MM.1S (cell line): ENCODE results near the gene LRRC3B.

ENCODE experiments used
- DNase-seq: peaks from one replicate; pipeline ENCODE4 v3.0.0-alpha.2; 2015
- H2AFZ ChIP-seq: fragments of 300-600 bp; sonication (generic); 2 replicates; pipeline ENCODE4 v1.6.0; 2016; ENCODE audit warnings: antibody characterized with exemption, low read length
- H3F3A ChIP-seq: fragments of 300-600 bp; sonication (generic); 2 replicates; pipeline ENCODE4 v1.6.1; 2016; ENCODE audit warnings: mild to moderate bottlenecking, antibody characterized with exemption, low read length, moderate library complexity, mixed read lengths; ENCODE audit not compliant: insufficient read depth
- H3K27ac ChIP-seq: fragments of 300-600 bp; sonication (generic); 2 replicates; pipeline ENCODE4 v1.5.1; 2016; ENCODE audit warnings: mild to moderate bottlenecking, low read length
- H3K27me3 ChIP-seq: fragments of 300-600 bp; sonication (generic); replicated peaks from 2 replicates; pipeline ENCODE4 v1.6.0; 2016; ENCODE audit warnings: low read length; ENCODE audit not compliant: insufficient read depth
- H3K36me3 ChIP-seq: fragments of 300-600 bp; sonication (generic); replicated peaks from 2 replicates; pipeline ENCODE4 v1.6.1; 2016; ENCODE audit warnings: mild to moderate bottlenecking, low read length, mixed read lengths; ENCODE audit not compliant: insufficient read depth
- H3K4me1 ChIP-seq: fragments of 300-600 bp; sonication (generic); 2 replicates; pipeline ENCODE4 v1.6.1; 2016; ENCODE audit warnings: low read length, mixed read lengths
- H3K4me2 ChIP-seq: fragments of 300-600 bp; sonication (generic); 2 replicates; pipeline ENCODE4 v1.6.0; 2016; ENCODE audit warnings: low read depth, low read length
- H3K4me3 ChIP-seq: fragments of 300-600 bp; sonication (generic); 2 replicates; pipeline ENCODE4 v1.5.1; 2016; ENCODE audit warnings: low read length, mixed read lengths
- H3K79me2 ChIP-seq: fragments of 300-600 bp; sonication (generic); 2 replicates; pipeline ENCODE4 v1.6.1; 2016; ENCODE audit warnings: mixed run types, low read length, mixed read lengths
- H3K9ac ChIP-seq: fragments of 300-600 bp; sonication (generic); 2 replicates; pipeline ENCODE4 v1.6.1; 2016; ENCODE audit warnings: low read length, mixed read lengths
- H3K9me2 ChIP-seq: fragments of 300-600 bp; sonication (generic); replicated peaks from 2 replicates; pipeline ENCODE4 v1.6.1; 2016; ENCODE audit warnings: mild to moderate bottlenecking, low read length, mixed read lengths; ENCODE audit not compliant: insufficient read depth
- H3K9me3 ChIP-seq: fragments of 300-600 bp; sonication (generic); replicated peaks from 2 replicates; pipeline ENCODE4 v1.6.1; 2016; ENCODE audit warnings: mild to moderate bottlenecking, low read length, mixed read lengths; ENCODE audit not compliant: insufficient read depth
- H4K20me1 ChIP-seq: fragments of 300-600 bp; sonication (generic); 2 replicates; pipeline ENCODE4 v1.6.1; 2016; ENCODE audit warnings: mild to moderate bottlenecking, low read length, moderate library complexity, mixed read lengths; ENCODE audit not compliant: insufficient read depth
- CTCF ChIP-seq: fragments of 300-600 bp; sonication (generic); IDR thresholded peaks from 2 replicates; pipeline ENCODE4 v1.5.1; 2016; ENCODE audit warnings: antibody characterized with exemption, low read length, mixed read lengths
- EZH2 ChIP-seq: fragments of 300-600 bp; sonication (generic); optimal IDR thresholded peaks from 2 replicates; pipeline ENCODE3; 2017; ENCODE audit warnings: low read depth, mild to moderate bottlenecking, antibody characterized with exemption, low read length, mixed read lengths
- EZH2phosphoT487 ChIP-seq: fragments of 300-600 bp; sonication (generic); IDR thresholded peaks from 2 replicates; pipeline ENCODE4 v1.6.1; 2018; ENCODE audit warnings: antibody characterized with exemption, low read length

The LRRC3B gene

GRCh38 chr3:26628915-26629314, 6.3 kb downstream of the LRRC3B start:
- H4K20me1 ChIP-seq = no peaks in the 10 kb centered on the region
- no peaks in the 10 kb centered on the region for H3K79me2 ChIP-seq
- TF ChIP-seq CTCF = no peak
- no peak for TF ChIP-seq EZH2phosphoT487
- TF ChIP-seq EZH2 = no peak
- H3K4me2 ChIP-seq = no peak overlapping the region
- DNase-seq = no peak
- no peak overlapping the region for H3K27ac ChIP-seq
- H3K9ac ChIP-seq = no peak overlapping the region
- H3K9me3 ChIP-seq = no peaks in the 10 kb centered on the region
- no peaks in the 10 kb centered on the region for H3K9me2 ChIP-seq
- H3F3A ChIP-seq = no peaks in the 10 kb centered on the region
- no peaks in the 10 kb centered on the region for H3K36me3 ChIP-seq
- no peak overlapping the region for H2AFZ ChIP-seq
- no peaks in the 10 kb centered on the region for H3K4me1 ChIP-seq
- no peak overlapping the region for H3K4me3 ChIP-seq
- H3K27me3 ChIP-seq = no peaks in the 10 kb centered on the region

- Histone ChIP-seq H3K4me3 (no peak overlapping the region), H3K27ac (no peak overlapping the region), H4K20me1 (no peaks in the 10 kb centered on the region), H3K9me2 (no peaks in the 10 kb centered on the region), H3F3A (no peaks in the 10 kb centered on the region), H3K79me2 (no peaks in the 10 kb centered on the region), H3K9me3 (no peaks in the 10 kb centered on the region), H2AFZ (no peak overlapping the region), H3K4me1 (no peaks in the 10 kb centered on the region), H3K4me2 (no peak overlapping the region), H3K36me3 (no peaks in the 10 kb centered on the region), H3K27me3 (no peaks in the 10 kb centered on the region), H3K9ac (no peak overlapping the region)
- TF ChIP-seq EZH2phosphoT487 (no peak), EZH2 (no peak), CTCF (no peak)
- DNase-seq = no peak
These were observed 8.3 kb downstream of the LRRC3B start for GRCh38 chr3:26630669-26631389.

GRCh38 chr3:26631390-26631738, 8.8 kb downstream of the LRRC3B start:
- no peak overlapping the region for H3K27ac ChIP-seq
- H3K9me2 ChIP-seq = no peaks in the 10 kb centered on the region
- H3K9ac ChIP-seq = no peak overlapping the region
- H2AFZ ChIP-seq = no peak overlapping the region
- H3K27me3 ChIP-seq = no peaks in the 10 kb centered on the region
- no peak overlapping the region for H3K4me2 ChIP-seq
- H3K36me3 ChIP-seq = no peaks in the 10 kb centered on the region
- TF ChIP-seq CTCF (no peak), EZH2phosphoT487 (no peak), EZH2 (no peak)
- no peaks in the 10 kb centered on the region for H3F3A ChIP-seq
- H3K9me3 ChIP-seq = no peaks in the 10 kb centered on the region
- H3K4me3 ChIP-seq = no peak overlapping the region
- DNase-seq = no peak
- H4K20me1 ChIP-seq = no peaks in the 10 kb centered on the region
- H3K79me2 ChIP-seq = no peaks in the 10 kb centered on the region
- no peaks in the 10 kb centered on the region for H3K4me1 ChIP-seq
